LNCAP (cell line): ENCODE data around the gene SORCS2.

ENCODE experiments used
- TF ChIP-seq, protein P1 (sequence below): fragments of 450-650 bp; IDR thresholded peaks from 2 replicates; pipeline ENCODE4 v1.5.1; 2017; ENCODE audit warnings: mild to moderate bottlenecking

Gene SORCS2

DNA sequence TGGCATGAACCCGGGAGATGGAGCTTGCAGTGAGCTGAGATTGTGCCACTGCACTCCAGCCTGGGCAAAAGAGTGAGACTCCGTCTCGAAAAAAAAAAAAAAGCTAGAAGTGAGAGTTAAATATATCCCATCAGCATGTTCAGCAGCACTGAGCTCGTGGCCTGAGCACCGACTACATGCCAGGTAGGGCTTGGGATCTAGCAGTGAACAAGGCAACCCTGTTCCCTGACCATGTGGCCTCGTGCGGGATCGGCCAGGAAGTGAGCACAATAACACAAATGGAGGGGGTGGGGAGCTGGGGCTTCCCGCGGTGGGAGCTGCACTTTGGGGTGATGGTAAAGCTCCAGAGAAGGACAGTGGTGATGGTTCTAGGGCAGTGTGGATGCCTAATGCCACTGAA lies 436.1 kb downstream of the SORCS2 start:
- TF ChIP-seq, protein P1, sequence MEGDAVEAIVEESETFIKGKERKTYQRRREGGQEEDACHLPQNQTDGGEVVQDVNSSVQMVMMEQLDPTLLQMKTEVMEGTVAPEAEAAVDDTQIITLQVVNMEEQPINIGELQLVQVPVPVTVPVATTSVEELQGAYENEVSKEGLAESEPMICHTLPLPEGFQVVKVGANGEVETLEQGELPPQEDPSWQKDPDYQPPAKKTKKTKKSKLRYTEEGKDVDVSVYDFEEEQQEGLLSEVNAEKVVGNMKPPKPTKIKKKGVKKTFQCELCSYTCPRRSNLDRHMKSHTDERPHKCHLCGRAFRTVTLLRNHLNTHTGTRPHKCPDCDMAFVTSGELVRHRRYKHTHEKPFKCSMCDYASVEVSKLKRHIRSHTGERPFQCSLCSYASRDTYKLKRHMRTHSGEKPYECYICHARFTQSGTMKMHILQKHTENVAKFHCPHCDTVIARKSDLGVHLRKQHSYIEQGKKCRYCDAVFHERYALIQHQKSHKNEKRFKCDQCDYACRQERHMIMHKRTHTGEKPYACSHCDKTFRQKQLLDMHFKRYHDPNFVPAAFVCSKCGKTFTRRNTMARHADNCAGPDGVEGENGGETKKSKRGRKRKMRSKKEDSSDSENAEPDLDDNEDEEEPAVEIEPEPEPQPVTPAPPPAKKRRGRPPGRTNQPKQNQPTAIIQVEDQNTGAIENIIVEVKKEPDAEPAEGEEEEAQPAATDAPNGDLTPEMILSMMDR, result no peak

DNA sequence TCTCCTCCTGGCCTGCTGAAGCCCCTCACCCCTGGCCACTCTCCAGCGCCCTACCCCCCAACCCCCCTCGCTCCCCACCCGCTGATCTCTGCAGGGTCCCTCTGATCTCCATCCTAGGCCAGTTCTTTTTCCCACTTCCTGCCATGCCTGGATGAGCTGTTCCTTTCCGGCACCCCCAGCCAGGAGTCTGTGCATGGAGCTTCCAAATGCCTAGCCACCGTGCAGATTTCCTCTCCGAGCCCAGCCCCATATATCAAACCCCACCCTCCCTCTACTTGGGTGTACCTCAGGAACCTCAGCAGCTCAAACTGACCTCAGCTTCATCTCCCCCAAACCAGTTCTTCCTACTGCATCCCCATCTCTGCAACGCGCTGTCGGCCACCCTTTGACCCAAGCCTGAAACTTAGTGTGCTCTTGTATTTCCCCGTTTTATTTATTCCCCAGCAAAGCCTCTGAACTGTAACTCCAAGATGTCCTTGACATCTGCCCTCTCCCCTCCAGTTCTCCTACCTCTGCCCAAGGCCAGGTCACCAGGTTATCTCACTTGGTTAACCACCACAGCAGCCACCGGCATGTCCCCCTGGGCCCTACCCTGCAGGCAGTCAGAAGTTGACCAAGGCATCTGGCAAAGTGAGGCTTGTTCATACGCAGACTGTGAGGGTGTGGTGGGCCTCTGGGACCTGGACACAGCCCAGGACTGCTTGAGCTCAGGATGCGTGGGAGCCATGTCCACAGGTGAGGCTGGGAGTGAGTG lies 437.3 kb downstream of the SORCS2 start:
- TF ChIP-seq, protein P1, result no peak

DNA sequence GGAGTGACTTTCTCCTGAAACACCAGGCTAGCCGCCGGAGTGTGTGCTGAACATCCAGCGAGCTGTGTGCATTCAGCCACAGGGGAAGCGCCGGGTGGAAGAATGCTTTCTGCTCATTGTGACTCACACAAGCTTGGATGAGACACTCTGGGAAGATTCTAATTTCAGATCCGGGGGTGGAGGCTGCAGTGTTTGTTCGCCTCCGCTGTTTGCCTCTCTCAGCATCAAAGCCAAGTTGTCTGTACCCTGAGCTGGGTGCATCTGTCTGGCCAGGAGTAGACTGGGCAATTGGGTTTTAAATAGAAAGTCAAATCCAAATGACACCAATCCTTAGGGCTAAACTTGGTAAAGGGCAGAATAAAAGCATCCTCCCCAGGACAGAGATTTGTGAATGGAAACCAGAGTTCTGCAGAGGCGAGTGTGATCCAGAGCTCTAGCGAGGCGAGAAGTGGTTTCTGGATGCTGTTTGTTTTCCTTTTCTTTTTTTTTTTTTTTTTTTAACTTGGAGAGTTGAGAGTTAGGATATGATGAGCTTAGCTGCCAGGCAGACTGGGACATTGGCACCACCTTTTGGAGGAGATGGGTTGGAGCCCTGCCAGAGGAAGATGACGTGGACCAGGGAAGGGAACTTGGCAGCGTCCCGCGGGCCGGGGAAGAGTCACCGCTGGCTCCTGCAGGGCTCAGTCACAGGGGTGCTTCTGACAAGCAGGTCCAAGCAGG lies 438.4 kb downstream of the SORCS2 start:
- TF ChIP-seq, protein P1, result no peak

DNA sequence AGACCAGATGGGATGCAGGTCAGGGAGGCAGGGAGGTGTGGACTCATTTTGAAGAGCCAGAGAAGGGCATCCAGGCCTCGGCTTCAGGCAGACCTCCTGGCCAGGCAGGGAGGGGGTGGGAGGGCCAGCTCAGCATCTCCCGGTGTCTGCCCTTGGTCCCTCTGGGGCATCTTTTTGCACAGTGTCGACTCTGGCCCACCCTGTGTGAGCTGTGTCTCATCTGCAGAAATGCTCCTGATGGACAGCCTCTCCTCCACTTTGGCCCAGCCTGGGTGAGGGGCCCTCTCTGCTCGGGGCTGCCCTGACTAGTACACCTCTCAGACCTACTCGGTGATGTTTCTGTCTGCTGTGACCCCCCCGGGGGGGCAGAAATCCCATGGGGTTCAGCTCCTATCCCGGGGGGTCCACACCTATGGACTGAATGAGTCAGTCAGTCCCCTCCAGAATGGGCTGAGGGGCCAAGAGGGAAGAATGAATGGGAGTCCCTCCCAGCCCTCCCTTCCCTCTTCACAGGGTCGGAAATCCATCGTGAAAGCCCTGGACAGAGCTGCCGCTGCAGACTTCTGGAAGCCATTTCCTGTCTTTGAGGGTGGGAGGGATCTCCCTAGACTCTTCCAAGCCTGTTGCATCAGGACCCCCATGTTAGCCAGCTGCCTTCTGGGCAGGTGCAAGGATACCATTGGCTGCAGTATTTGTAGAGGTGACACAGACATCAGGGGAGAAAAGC lies 439.1 kb downstream of the SORCS2 start:
- TF ChIP-seq, protein P1, result no peak

DNA sequence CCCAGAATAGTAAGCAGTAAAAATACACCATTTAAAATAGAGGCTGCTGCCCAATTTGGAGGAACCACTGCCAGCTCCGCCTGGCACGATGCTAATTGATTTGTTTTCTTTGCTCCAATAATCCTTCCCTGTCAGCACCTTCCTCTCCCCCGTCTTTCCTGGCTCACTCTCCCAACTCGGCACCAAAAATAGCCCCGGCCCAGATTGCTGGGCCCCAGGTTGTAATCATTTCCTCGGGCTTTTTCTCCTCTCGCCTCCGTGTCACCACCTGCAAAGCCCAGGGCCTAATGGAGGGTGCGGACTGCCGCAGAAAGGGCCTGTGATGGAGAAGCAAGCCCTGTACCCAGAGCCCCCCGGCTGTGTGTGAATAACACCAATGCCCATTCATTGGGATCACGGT lies 440.0 kb downstream of the SORCS2 start:
- TF ChIP-seq, protein P1, result no peak

DNA sequence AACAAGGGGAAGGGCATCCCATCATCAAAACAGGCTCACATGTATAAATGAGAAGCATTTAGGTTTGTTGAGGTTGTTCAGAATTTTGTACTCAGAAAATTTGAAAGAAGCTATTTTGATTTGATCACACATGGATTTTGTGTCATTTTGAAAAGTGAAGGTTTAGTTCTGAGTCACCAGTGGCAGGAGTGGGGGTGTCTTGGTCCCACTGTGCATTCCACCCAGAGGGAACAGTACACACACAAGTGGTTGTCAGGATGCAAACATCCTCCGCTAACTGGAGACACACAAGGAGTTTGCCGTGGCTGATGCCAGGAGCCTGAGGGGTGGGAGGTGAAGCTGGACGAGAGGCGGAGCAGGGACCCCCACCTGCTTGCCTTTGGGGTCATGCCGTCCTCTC lies 440.6 kb downstream of the SORCS2 start:
- TF ChIP-seq, protein P1, result no peak

DNA sequence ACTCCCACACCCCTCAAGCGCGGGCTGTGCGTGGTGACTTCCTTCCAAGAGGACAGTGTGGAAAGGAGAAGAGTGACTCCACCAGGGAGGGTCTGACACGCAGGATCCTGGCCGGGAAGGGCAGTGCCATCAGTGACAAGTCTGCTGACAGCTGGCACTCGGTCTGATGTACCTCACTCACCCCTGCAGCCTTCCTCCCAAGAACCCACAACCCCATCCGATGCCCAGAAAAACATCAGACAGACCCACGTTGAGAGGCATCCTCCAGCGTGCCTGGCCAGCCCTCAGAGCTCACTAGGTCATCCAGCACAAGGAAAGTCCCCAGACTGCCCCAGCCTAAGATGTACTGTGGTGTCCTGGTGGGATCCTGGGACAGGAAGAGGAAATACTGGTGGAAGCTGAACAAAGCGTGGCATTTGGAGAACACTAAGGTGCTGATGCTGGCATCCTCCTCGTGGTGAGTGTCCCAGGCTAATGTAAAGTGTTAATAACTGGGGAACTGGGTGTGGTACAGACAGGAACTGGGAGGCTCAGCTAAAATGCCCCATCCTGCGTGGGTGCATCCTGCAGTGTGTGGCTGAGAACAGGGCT lies 442.4 kb downstream of the SORCS2 start:
- TF ChIP-seq, protein P1, result no peak
